Upper lobe of right lung (tissue), 1 donor: ENCODE data around the gene CHPF. TPM values are rescaled to one million over a fixed set of nuclear protein-coding genes. Genes with fewer than 3 reads are reported as not detected.

Source experiments
- ATAC-seq: fragments of 200-7000 bp; cut with Tn5 transposase; one replicate; pipeline ENCODE4 v1.9.1; 2020; ENCODE audit warnings: mild to moderate bottlenecking, moderate library complexity
- DNase-seq: peaks from one replicate; pipeline ENCODE4 v3.0.0-alpha.2; 2020
- H3K27ac ChIP-seq: fragments of 200-600 bp; one replicate; pipeline ENCODE4 v1.8.0; 2022
- H3K27me3 ChIP-seq: fragments of 200-600 bp; one replicate; pipeline ENCODE4 v1.8.0; 2022; ENCODE audit warnings: mild to moderate bottlenecking
- H3K36me3 ChIP-seq: fragments of 200-600 bp; one replicate; pipeline ENCODE4 v1.8.0; 2022
- H3K4me1 ChIP-seq: fragments of 200-600 bp; one replicate; pipeline ENCODE4 v1.8.0; 2022
- H3K4me3 ChIP-seq: fragments of 200-600 bp; one replicate; pipeline ENCODE4 v1.8.0; 2022; ENCODE audit warnings: mild to moderate bottlenecking
- H3K9me3 ChIP-seq: fragments of 200-600 bp; one replicate; pipeline ENCODE4 v1.8.0; 2022
- intact Hi-C: fragments of 100-400 bp; cut with DNase I; formaldehyde crosslinking; loops from one replicate; pipeline ENCODE4 v1.11.0; 2022
- total RNA-seq: library from RNA; stranded (reverse); fragmentation: NEBNext Ultra II Directional; extraction: Animal tissue kit (Norgen Biotek cat#: 25700); gene quantifications from one replicate; pipeline ENCODE4 v1.2.1, GENCODE V29; 2021
- TF ChIP-seq, protein P1 (sequence below): fragments of 200-600 bp; IDR thresholded peaks from one replicate; pipeline ENCODE4 v1.8.0; 2022; ENCODE audit warnings: antibody characterized with exemption
- donor health status: DM: no; HTN: yes; CAD: no; lungs with severe emphysema.

The CHPF gene
- total RNA-seq, 1 donor from 2014 or later: 45.3 TPM

GRCh38 chr2:219560037-219560892 lies 16.7 kb upstream of the CHPF start:
- Histone ChIP-seq H3K27me3 (no peaks in the 10 kb centered on the region), H3K4me3 (no peak overlapping the region), H3K27ac (no peak overlapping the region), H3K4me1 (no peaks in the 10 kb centered on the region), H3K9me3 (no peaks in the 10 kb centered on the region), H3K36me3 (no peaks in the 10 kb centered on the region)
- TF ChIP-seq, protein P1, sequence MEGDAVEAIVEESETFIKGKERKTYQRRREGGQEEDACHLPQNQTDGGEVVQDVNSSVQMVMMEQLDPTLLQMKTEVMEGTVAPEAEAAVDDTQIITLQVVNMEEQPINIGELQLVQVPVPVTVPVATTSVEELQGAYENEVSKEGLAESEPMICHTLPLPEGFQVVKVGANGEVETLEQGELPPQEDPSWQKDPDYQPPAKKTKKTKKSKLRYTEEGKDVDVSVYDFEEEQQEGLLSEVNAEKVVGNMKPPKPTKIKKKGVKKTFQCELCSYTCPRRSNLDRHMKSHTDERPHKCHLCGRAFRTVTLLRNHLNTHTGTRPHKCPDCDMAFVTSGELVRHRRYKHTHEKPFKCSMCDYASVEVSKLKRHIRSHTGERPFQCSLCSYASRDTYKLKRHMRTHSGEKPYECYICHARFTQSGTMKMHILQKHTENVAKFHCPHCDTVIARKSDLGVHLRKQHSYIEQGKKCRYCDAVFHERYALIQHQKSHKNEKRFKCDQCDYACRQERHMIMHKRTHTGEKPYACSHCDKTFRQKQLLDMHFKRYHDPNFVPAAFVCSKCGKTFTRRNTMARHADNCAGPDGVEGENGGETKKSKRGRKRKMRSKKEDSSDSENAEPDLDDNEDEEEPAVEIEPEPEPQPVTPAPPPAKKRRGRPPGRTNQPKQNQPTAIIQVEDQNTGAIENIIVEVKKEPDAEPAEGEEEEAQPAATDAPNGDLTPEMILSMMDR: peak; percentile 81
- intact Hi-C loops: no loop called here
- ATAC-seq (peak; percentile 31), DNase-seq (no peak)

- no peaks in the 10 kb centered on the region for H3K9me3 ChIP-seq
- ATAC-seq (no peak), DNase-seq (no peak)
- no peaks in the 10 kb centered on the region for H3K4me1 ChIP-seq
- intact Hi-C loops: no loop called here
- no peak overlapping the region for H3K27ac ChIP-seq
- TF ChIP-seq, protein P1: no peak
- H3K27me3 ChIP-seq: no peaks in the 10 kb centered on the region
- H3K36me3 ChIP-seq: no peaks in the 10 kb centered on the region
- H3K4me3 ChIP-seq: no peak overlapping the region
Observed at GRCh38 chr2:219559156-219559915, 15.7 kb upstream of the CHPF start.

- no peak overlapping the region for H3K4me3 ChIP-seq
- no peak for ATAC-seq
- H3K36me3 ChIP-seq: no peaks in the 10 kb centered on the region
- TF ChIP-seq, protein P1: no peak
- no peak for DNase-seq
- no peaks in the 10 kb centered on the region for H3K9me3 ChIP-seq
- H3K27ac ChIP-seq: no peak overlapping the region
- peaks cover 10% of the 10 kb centered on the region for H3K27me3 ChIP-seq
- intact Hi-C loops: no loop called here
- peaks cover 2% of the 10 kb centered on the region for H3K4me1 ChIP-seq
Observed at GRCh38 chr2:219557791-219558785, 14.5 kb upstream of the CHPF start.

DNA sequence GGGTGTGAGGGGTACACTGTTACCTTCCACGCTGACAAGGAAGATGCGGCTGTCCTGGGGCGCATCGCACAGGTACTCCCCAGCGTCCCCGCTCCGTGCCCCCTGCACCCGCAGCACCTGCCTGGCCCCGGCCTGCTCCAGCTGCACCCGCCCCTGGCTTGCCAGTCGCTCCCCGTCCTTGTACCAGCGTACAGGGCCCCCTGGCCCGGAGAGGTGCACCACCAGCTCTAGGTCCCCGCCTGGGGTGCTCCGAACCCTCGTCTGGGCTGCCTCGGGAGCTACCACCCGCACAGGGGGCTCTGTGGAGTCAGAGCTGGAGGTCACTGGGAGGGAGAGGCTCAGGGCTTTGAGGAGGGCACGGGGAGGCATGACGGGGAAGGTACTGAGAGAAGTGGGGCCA lies 13.7 kb upstream of the CHPF start:
- no peak for ATAC-seq
- H3K9me3 ChIP-seq: no peaks in the 10 kb centered on the region
- H3K4me3 ChIP-seq: no peak overlapping the region
- TF ChIP-seq, protein P1: no peak
- intact Hi-C loops: no loop called here
- no peak for DNase-seq
- H3K4me1 ChIP-seq: peaks cover 7% of the 10 kb centered on the region
- peaks cover 18% of the 10 kb centered on the region for H3K27me3 ChIP-seq
- H3K27ac ChIP-seq: no peak overlapping the region
- H3K36me3 ChIP-seq: no peaks in the 10 kb centered on the region

- DNase-seq (no peak), ATAC-seq (no peak)
- no peak overlapping the region for H3K4me3 ChIP-seq
- H3K4me1 ChIP-seq: peaks cover 11% of the 10 kb centered on the region
- peaks cover 23% of the 10 kb centered on the region for H3K27me3 ChIP-seq
- intact Hi-C loops: no loop called here
- no peak overlapping the region for H3K27ac ChIP-seq
- TF ChIP-seq, protein P1: no peak
- no peaks in the 10 kb centered on the region for H3K9me3 ChIP-seq
- H3K36me3 ChIP-seq: no peaks in the 10 kb centered on the region
Observed at GRCh38 chr2:219556413-219556812, 12.8 kb upstream of the CHPF start.
